Endothelial cell (in vitro differentiated cells): ENCODE results near the gene CCL5. TPM values are rescaled to one million over a fixed set of nuclear protein-coding genes. Genes with fewer than 3 reads are reported as not detected.

Source experiments
- DNase-seq: peaks from one replicate; pipeline ENCODE4 v3.0.0; 2021; ENCODE audit warnings: low spot score
- H3K27ac Mint-ChIP-seq: one replicate; pipeline ENCODE4 v1.8.0; 2021; ENCODE audit warnings: mixed read lengths, inconsistent platforms; ENCODE audit not compliant: unreplicated experiment
- H3K27me3 Mint-ChIP-seq: one replicate; pipeline ENCODE4 v1.8.0; 2021; ENCODE audit warnings: mild to moderate bottlenecking, moderate library complexity, mixed read lengths, inconsistent platforms; ENCODE audit not compliant: unreplicated experiment
- H3K36me3 Mint-ChIP-seq: one replicate; pipeline ENCODE4 v1.8.0; 2021; ENCODE audit warnings: mild to moderate bottlenecking, low read depth, mixed read lengths, inconsistent platforms; ENCODE audit not compliant: unreplicated experiment
- H3K4me1 Mint-ChIP-seq: one replicate; pipeline ENCODE4 v1.8.0; 2021; ENCODE audit warnings: mild to moderate bottlenecking, mixed read lengths, inconsistent platforms; ENCODE audit not compliant: unreplicated experiment
- H3K4me3 Mint-ChIP-seq: one replicate; pipeline ENCODE4 v1.8.0; 2021; ENCODE audit warnings: mild to moderate bottlenecking, mixed read lengths, inconsistent platforms; ENCODE audit not compliant: unreplicated experiment
- H3K9me3 Mint-ChIP-seq: one replicate; pipeline ENCODE4 v1.8.0; 2021; ENCODE audit warnings: mixed read lengths, inconsistent platforms; ENCODE audit not compliant: unreplicated experiment
- CTCF ChIP-seq: fragments of 200-600 bp; sonication (generic); IDR thresholded peaks from one replicate; pipeline ENCODE4 v1.5.0; 2021; ENCODE audit warnings: antibody characterized with exemption; ENCODE audit not compliant: unreplicated experiment
- total RNA-seq: library from RNA; stranded (reverse); fragmentation: NEBNext Ultra II Directional; extraction: Animal tissue kit (Norgen Biotek cat#: 25700); gene quantifications from one replicate; pipeline ENCODE4 v1.2.1, GENCODE V29; 2021; ENCODE audit not compliant: unreplicated experiment

CCL5 gene
- total RNA-seq, 1 donor from 2014 or later, result not detected

DNA sequence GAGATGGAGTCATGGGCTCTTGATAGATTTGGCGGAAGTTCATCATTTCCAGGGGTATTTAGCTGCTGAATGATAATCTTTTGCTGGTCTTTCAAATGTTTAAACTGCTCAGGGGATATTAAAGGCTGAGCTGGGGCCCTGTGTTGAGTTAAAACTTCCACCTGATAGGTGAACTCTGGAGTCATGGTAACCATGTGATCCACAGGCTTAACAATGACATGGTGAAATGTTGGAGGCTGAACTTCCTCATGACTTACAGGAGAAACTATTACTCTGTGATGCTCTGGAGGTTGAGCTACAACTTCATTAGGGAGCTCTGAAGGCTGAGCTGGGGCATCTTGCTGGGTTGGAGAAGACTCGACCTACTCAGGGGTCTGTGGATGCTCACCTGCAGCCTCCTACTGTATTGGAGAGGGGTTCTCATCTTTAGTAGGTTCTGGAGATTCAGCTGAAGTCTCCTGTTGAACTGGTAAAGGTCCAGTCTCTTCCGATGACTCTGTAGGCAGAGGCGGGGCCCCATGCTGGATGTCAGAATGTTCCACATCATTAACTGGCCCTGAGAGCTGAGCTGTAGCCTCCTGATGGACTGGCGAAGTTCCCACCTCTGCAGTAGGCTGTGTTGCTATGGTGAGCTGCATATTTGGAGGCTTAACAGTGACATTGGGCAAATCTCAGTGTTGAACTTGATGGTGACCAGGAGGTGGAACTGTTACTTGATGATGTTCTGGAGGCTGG is 26.2 kb upstream of the CCL5 start:
- TF ChIP-seq CTCF, result no peak
- H3K4me1 Mint-ChIP-seq, result no peaks in the 10 kb centered on the region
- peaks cover 15% of the 10 kb centered on the region for H3K36me3 Mint-ChIP-seq
- H3K27ac Mint-ChIP-seq, result no peak overlapping the region
- DNase-seq, result no peak
- no peak overlapping the region for H3K4me3 Mint-ChIP-seq
- H3K27me3 Mint-ChIP-seq, result no peaks in the 10 kb centered on the region
- no peaks in the 10 kb centered on the region for H3K9me3 Mint-ChIP-seq

DNA sequence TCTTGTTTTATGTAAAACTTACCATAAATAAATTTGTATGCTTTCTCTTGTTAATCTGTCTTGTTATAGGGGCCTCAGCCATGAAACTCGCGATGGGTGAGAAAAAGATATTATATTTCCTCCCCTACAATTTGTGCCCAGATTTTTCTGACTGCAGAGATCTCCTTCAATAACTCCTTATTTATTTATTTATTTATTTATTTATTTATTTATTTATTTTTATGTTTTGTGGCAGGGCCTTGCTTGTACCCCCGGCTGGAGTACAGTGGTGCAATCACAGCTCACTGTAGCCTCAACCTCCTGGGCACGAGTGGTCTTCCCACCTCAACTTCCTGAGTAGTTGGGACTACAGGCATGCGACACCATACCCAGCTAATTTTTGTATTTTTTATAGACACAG is 23.3 kb upstream of the CCL5 start:
- H3K9me3 Mint-ChIP-seq, result no peaks in the 10 kb centered on the region
- no peak for DNase-seq
- no peaks in the 10 kb centered on the region for H3K4me1 Mint-ChIP-seq
- no peak overlapping the region for H3K4me3 Mint-ChIP-seq
- no peak overlapping the region for H3K27ac Mint-ChIP-seq
- no peaks in the 10 kb centered on the region for H3K27me3 Mint-ChIP-seq
- TF ChIP-seq CTCF, result no peak
- H3K36me3 Mint-ChIP-seq, result peaks cover 9% of the 10 kb centered on the region

DNA sequence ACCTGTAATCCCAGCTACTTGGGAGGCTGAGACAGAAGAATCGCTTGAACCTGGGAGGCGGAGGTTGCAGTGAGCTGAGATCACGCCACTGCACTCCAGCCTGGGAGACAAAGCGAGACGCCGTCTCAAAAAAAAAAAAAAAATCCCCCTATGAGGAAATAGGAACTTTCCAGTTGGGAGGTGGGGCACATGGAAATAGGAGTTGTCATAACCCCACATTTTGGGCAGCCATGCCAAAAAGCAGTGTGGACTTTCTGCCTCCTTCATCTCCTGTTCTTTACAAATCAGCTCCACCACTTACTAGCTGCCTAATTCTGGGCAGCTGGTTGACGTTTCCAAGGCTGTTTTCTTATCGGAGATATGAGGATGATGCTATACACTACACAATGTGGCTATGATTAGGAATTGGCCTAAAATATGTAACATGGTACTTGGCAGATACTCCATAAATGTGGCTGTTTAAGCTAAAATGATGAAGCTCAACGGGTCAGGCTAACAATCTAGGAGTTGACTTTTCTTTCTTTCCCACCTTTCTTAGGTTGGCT is 21.5 kb upstream of the CCL5 start:
- H3K27me3 Mint-ChIP-seq, result no peaks in the 10 kb centered on the region
- H3K36me3 Mint-ChIP-seq, result no peaks in the 10 kb centered on the region
- H3K4me3 Mint-ChIP-seq, result no peak overlapping the region
- no peak overlapping the region for H3K27ac Mint-ChIP-seq
- no peak for DNase-seq
- no peaks in the 10 kb centered on the region for H3K4me1 Mint-ChIP-seq
- TF ChIP-seq CTCF, result no peak
- no peaks in the 10 kb centered on the region for H3K9me3 Mint-ChIP-seq

DNA sequence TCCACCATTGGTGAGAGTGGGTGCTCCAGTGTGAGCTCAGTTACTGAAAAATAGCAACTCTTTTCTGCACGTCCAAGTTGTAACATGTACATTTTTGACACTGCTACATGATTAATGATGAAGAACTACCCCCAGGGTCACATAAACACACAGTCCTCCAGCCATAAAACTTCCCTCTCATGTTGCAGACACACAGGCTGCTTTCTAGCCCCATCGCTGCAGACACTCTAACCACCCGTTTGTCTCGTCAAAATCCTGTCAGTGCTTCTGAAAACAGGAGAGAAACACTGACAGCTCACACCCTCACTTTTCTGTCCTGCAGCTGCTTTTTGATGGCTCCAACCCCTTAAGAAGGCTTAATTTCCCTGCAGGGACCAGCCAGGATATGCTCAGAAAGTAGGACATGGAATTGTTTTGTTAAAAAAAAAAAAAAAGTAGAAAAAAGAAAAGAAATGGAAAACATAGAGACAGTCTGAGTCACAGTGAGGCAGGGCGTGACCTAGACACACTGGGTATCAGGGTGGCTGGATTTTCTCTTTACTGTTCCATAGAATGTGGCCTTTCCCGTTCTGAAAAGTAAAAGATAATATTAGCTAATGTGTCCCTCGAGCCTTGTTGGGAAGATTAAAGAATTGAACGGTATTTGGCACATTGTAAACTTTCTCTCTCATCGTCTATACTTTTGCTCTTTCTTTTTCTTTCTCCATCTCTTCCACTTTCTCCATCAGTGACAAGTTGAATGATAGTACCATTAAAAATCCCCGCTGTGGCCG is 20.7 kb upstream of the CCL5 start:
- no peak for TF ChIP-seq CTCF
- no peaks in the 10 kb centered on the region for H3K9me3 Mint-ChIP-seq
- H3K4me3 Mint-ChIP-seq, result no peak overlapping the region
- H3K27ac Mint-ChIP-seq, result no peak overlapping the region
- no peaks in the 10 kb centered on the region for H3K4me1 Mint-ChIP-seq
- no peaks in the 10 kb centered on the region for H3K36me3 Mint-ChIP-seq
- H3K27me3 Mint-ChIP-seq, result no peaks in the 10 kb centered on the region
- no peak for DNase-seq

GRCh38 chr17:35900280-35900679 is 20.1 kb upstream of the CCL5 start:
- Mint-ChIP-seq H3K27ac (no peak overlapping the region), H3K4me1 (no peaks in the 10 kb centered on the region), H3K4me3 (no peak overlapping the region), H3K9me3 (no peaks in the 10 kb centered on the region), H3K27me3 (no peaks in the 10 kb centered on the region), H3K36me3 (no peaks in the 10 kb centered on the region)
- TF ChIP-seq CTCF, result no peak
- DNase-seq, result no peak
